Panc1 (cell line): Measurements from ENCODE around the gene OPN1LW. TPM values are rescaled to one million over a fixed set of nuclear protein-coding genes. Genes with fewer than 3 reads are reported as not detected.

Experiments used
- ATAC-seq: fragments of 200-7000 bp; cut with Tn5 transposase; 2 replicates; pipeline ENCODE4 v1.9.1; 2020; ENCODE audit warnings: mild to moderate bottlenecking, moderate library complexity
- BruUV-seq: library from RNA; stranded (reverse); fragments of 400-500 nt; replicated peaks from 2 replicates; lab custom pipeline; 2021; lab: Mats Ljungman, UMichigan
- CTCF ChIA-PET: fragments of 300-600 bp; sonication (Branson Sonifier 250); formaldehyde crosslinking; loops from one replicate; lab custom pipeline; 2022; ENCODE audit warnings: antibody characterized with exemption; lab: Charles Lee
- POLR2A ChIA-PET: fragments of 300-600 bp; sonication (Branson Sonifier 250); formaldehyde crosslinking; loops from one replicate; lab custom pipeline; 2022; ENCODE audit warnings: antibody characterized with exemption; lab: Charles Lee
- DNase-seq: peaks from one replicate; pipeline ENCODE4 v3.0.0-alpha.2; 2010; ENCODE audit warnings: low read depth, low spot score
- H3K27ac ChIP-seq: 2 replicates; pipeline ENCODE4 v1.5.1; 2011; ENCODE audit warnings: mild to moderate bottlenecking, low read length, inconsistent platforms
- H3K27me3 ChIP-seq: fragments of 200-500 bp; sonication (Bioruptor generic); 2 replicates; pipeline ENCODE4 v1.6.0; 2014; ENCODE audit warnings: low read length, inconsistent platforms; ENCODE audit not compliant: control insufficient read depth, insufficient read depth
- H3K36me3 ChIP-seq: fragments of 200-500 bp; sonication (Bioruptor generic); 2 replicates; pipeline ENCODE4 v1.5.1; 2014; ENCODE audit warnings: inconsistent platforms, mild to moderate bottlenecking, low read length, moderate library complexity; ENCODE audit not compliant: control insufficient read depth, insufficient read depth
- H3K4me1 ChIP-seq: 2 replicates; pipeline ENCODE4 v1.5.1; 2011; ENCODE audit warnings: inconsistent platforms, mild to moderate bottlenecking, low read length, moderate library complexity; ENCODE audit not compliant: control insufficient read depth, insufficient read depth
- H3K4me3 ChIP-seq, 2 experiments: 2 replicates each; pipeline ENCODE4 v1.5.1; 2011 to 2012; ENCODE audit warnings: low read depth in 2 of 2, low read length in 2 of 2, mild to moderate bottlenecking in 2 of 2, inconsistent platforms in 1 of 2, moderate library complexity in 1 of 2
- H3K9me3 ChIP-seq: fragments of 200-500 bp; sonication (Bioruptor generic); 2 replicates; pipeline ENCODE4 v1.5.1; 2014; ENCODE audit warnings: low read depth, mild to moderate bottlenecking, inconsistent platforms, low read length, moderate library complexity; ENCODE audit not compliant: control insufficient read depth, insufficient read depth
- POLR2AphosphoS5 ChIP-seq: IDR thresholded peaks from 2 replicates; pipeline ENCODE4 v1.6.1; 2012; ENCODE audit warnings: mild to moderate bottlenecking, low read depth, low read length, moderate library complexity
- SIN3A ChIP-seq: IDR thresholded peaks from 2 replicates; pipeline ENCODE4 v1.6.1; 2012; ENCODE audit warnings: low read depth, mild to moderate bottlenecking, low read length, moderate library complexity, borderline replicate concordance; ENCODE audit not compliant: insufficient read depth
- TCF7L2 ChIP-seq: IDR thresholded peaks from 2 replicates; pipeline ENCODE4 v1.6.1; 2011; ENCODE audit warnings: mild to moderate bottlenecking, low read depth, low read length, inconsistent platforms
- in situ Hi-C: cut with HindIII; loops from 2 replicates; pipeline ENCODE4 v1.10.0; 2016; ENCODE audit warnings: low sequenced_read_pairs, low pct_unique_long_range_greater_than_20kb
- intact Hi-C: fragments of 100-400 bp; cut with micrococcal nuclease; formaldehyde crosslinking; loops from one replicate; pipeline ENCODE4 v1.10.0; 2022; ENCODE audit not compliant: unreplicated experiment
- total RNA-seq: library from RNA; stranded (reverse); gene quantifications from one replicate; pipeline ENCODE4 v1.2.1, GENCODE V29; 2021; ENCODE audit not compliant: unreplicated experiment
- TF ChIP-seq, protein P1 (sequence below), 2 experiments: IDR thresholded peaks; 2 replicates each; pipeline ENCODE4 v1.6.1; 2011 to 2012; ENCODE audit warnings: low read depth in 2 of 2, control low read depth in 1 of 2, low read length in 1 of 2, mild to moderate bottlenecking in 1 of 2, moderate library complexity in 1 of 2; ENCODE audit not compliant: insufficient read depth in 1 of 2
- TF ChIP-seq, protein P2 (sequence below): fragments of 450-650 bp; IDR thresholded peaks from 2 replicates; pipeline ENCODE4 v1.5.1; 2017; ENCODE audit warnings: mild to moderate bottlenecking

The OPN1LW gene
- total RNA-seq, 1 experiment from 2014 or later, result not detected

DNA sequence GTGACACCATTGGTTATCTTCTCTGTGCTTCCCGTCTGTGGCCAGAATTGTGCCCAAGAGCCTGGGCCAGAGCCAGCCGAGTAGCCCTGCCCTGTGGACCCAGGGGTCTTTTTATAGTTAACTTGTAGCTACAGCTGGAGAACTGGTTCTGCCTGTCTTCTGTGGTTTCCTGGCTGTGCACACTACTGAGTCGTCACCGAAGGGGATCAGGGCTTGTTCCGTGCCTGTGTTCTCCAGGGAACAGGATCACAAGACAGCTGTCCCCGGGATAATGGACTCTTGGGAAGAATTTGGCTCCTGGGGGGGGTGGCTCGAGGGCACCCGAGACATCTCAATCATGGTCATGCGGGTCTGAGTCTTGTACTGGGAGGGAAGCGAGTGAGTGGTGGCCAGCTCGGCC lies 22.1 kb upstream of the OPN1LW start:
- intact Hi-C loops, result no loop called here
- no peaks in the 10 kb centered on the region for H3K27me3 ChIP-seq
- CTCF ChIA-PET, result no interaction called here
- DNase-seq (no peak), ATAC-seq (no peak)
- peaks cover 2% of the 10 kb centered on the region; the same call in 1 of the 2 replicates for H3K4me1 ChIP-seq
- no peak overlapping the region for H3K27ac ChIP-seq
- no peak for TF ChIP-seq POLR2AphosphoS5
- TF ChIP-seq, protein P1, sequence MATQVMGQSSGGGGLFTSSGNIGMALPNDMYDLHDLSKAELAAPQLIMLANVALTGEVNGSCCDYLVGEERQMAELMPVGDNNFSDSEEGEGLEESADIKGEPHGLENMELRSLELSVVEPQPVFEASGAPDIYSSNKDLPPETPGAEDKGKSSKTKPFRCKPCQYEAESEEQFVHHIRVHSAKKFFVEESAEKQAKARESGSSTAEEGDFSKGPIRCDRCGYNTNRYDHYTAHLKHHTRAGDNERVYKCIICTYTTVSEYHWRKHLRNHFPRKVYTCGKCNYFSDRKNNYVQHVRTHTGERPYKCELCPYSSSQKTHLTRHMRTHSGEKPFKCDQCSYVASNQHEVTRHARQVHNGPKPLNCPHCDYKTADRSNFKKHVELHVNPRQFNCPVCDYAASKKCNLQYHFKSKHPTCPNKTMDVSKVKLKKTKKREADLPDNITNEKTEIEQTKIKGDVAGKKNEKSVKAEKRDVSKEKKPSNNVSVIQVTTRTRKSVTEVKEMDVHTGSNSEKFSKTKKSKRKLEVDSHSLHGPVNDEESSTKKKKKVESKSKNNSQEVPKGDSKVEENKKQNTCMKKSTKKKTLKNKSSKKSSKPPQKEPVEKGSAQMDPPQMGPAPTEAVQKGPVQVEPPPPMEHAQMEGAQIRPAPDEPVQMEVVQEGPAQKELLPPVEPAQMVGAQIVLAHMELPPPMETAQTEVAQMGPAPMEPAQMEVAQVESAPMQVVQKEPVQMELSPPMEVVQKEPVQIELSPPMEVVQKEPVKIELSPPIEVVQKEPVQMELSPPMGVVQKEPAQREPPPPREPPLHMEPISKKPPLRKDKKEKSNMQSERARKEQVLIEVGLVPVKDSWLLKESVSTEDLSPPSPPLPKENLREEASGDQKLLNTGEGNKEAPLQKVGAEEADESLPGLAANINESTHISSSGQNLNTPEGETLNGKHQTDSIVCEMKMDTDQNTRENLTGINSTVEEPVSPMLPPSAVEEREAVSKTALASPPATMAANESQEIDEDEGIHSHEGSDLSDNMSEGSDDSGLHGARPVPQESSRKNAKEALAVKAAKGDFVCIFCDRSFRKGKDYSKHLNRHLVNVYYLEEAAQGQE (IDR thresholded peaks at IDR 0.05; ENCODE audit: insufficient read depth in 1 of 2, low read depth in 2 of 2, low read length in 1 of 2), result no peak
- TF ChIP-seq TCF7L2, result no peak
- TF ChIP-seq, protein P2, sequence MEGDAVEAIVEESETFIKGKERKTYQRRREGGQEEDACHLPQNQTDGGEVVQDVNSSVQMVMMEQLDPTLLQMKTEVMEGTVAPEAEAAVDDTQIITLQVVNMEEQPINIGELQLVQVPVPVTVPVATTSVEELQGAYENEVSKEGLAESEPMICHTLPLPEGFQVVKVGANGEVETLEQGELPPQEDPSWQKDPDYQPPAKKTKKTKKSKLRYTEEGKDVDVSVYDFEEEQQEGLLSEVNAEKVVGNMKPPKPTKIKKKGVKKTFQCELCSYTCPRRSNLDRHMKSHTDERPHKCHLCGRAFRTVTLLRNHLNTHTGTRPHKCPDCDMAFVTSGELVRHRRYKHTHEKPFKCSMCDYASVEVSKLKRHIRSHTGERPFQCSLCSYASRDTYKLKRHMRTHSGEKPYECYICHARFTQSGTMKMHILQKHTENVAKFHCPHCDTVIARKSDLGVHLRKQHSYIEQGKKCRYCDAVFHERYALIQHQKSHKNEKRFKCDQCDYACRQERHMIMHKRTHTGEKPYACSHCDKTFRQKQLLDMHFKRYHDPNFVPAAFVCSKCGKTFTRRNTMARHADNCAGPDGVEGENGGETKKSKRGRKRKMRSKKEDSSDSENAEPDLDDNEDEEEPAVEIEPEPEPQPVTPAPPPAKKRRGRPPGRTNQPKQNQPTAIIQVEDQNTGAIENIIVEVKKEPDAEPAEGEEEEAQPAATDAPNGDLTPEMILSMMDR, result no peak
- POLR2A ChIA-PET, result no interaction called here
- no peaks in the 10 kb centered on the region for H3K9me3 ChIP-seq
- BruUV-seq, result no TSS peak
- in situ Hi-C loops, result loop anchor here (5.0 kb wide), 1 partner anchor 80 kb away; no protein-coding TSS in a partner anchor
- H3K36me3 ChIP-seq, result no peaks in the 10 kb centered on the region
- no peak overlapping the region for H3K4me3 ChIP-seq

DNA sequence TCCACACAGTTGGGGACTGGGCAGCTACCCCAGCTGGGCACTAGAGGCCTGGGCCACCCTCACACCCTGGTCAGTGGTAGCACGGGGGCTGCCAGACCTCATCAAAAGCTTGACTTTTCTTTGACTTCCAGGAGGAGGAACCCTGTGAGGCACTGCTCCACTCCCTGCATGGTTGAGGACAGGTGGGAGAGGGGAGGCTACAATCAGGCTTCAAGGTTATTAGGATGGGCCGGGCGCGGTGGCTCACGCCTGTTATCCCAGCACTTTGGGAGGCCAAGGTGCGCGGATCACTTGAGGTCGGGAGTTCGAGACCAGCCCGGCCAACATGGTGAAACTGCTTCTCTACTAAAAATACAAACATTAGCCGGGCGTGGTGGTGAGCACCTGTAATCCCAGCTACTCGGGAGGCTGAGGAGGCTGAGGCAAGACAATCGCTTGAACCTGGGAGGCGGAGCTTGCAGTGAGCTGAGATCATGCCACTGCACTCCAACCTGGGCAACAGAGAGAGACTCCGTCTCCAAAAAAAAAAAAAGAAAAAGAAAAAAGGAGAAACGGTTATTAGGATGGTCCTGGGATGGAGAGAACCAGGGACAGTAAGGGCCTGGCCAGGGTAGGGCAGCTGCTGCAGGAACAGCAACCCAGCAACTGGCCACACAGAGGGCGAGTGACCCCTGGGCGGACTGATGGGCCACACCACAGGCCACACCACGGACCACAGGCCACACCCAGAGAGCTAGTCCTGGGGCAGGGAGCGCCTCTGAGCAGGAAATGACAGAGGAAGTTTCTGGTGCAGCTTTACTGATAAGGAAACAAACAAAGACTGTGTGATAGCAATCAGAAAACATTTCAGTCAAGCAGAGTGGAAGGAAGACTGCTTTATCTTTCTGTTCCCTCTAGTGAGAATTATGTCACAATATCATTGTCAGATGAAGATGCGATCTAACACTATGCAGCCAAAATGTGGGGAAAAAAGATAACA lies 20.5 kb upstream of the OPN1LW start:
- DNase-seq, result no peak
- Histone ChIP-seq H3K27ac (no peak overlapping the region), H3K36me3 (no peaks in the 10 kb centered on the region), H3K9me3 (no peaks in the 10 kb centered on the region), H3K4me3 (no peak overlapping the region), H3K27me3 (no peaks in the 10 kb centered on the region), H3K4me1 (peaks cover 2% of the 10 kb centered on the region; the same call in 1 of the 2 replicates)
- ATAC-seq, result peak; percentile 61; the same call in 1 of the 2 replicates
- TF ChIP-seq POLR2AphosphoS5 (no peak), TCF7L2 (no peak), SIN3A (no peak)
- TF ChIP-seq, protein P2, result no peak
- TF ChIP-seq, protein P1 (IDR thresholded peaks at IDR 0.05; ENCODE audit: insufficient read depth in 1 of 2, low read depth in 2 of 2, low read length in 1 of 2), result no peak
- BruUV-seq, result no TSS peak
- ChIA-PET POLR2A (interaction anchor here (0.6 kb wide), 1 partner anchor 26 kb away, joined by 4 read pairs; the partner anchor contains the start of gene MECP2), CTCF (no interaction called here)
- in situ Hi-C loops (loop anchor here (5.0 kb wide), 1 partner anchor 81 kb away; no protein-coding TSS in a partner anchor), intact Hi-C loops (no loop called here)
